CD4-positive, alpha-beta T cell treated with Interleukin-2 at 100 ng/mL for 4 hours (primary cell): Measurements from ENCODE around the gene DHX40.
"Not testable (repeated sequence)": the region's sequence is repeated elsewhere in the genome, so short reads cannot be mapped to it uniquely, and the experiment has no call there.

Source experiments
- DNase-seq: peaks from one replicate; pipeline ENCODE4 v3.0.0-alpha.2; 2020; ENCODE audit warnings: low spot score

The DHX40 gene

DNA sequence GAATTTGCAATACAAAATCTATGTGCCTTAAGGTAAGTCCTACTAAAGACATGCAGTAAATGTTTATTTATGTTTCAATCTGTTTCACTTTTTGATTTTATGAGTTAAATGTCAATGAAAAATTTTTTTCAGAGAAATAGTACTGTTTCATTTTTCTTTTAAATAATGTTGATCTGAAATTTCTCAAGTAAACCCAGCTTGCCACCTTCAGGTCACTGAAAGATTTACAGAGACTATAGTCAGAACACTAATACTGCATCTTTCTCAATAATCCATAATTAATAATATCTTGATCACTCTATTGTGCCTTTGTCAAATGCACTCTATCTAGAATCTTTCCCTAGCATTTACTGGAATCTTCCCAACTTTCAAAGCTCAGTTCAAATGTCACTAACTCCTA is 6.5 kb upstream of the DHX40 start:
- DNase-seq = no peak

DNA sequence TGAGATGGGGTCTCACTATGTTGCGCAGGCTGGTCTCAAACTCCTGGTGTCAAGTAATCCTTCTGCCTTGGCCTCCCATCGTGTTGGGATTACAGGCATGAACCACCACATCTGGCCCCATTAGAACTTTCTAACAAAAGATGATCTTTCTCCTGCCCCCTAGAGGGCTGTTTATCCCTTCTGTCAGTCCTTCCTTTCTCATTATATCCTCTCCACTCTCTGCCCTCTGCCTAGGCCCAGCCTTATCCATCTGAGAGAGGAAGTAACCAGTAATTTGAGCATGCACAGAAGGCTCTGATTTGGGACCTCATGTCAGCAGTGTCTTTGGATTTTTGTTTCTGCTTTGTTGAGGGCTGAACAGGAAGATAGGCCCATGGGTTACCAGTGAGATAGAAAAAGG is 4.4 kb upstream of the DHX40 start:
- DNase-seq = peak; percentile 13

DNA sequence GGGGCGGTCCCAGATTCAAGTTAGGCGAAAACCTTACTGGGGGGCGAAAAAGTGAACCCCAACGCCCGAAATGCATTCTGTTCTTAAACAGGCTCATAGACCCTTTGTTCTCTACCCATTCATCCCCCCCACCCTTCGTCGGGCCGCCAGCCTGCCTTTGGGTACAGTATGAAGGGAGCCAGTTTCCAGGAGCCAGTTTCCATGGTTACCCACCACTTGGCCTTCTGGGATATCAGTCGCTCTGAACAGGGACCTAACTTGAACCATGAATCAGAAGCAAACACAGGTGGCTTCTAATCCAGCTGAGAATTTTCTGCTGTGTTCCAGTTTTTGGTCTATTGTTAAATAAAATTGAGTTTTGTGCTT is 532 bp downstream of the DHX40 start:
- DNase-seq = peak; percentile 60

DNA sequence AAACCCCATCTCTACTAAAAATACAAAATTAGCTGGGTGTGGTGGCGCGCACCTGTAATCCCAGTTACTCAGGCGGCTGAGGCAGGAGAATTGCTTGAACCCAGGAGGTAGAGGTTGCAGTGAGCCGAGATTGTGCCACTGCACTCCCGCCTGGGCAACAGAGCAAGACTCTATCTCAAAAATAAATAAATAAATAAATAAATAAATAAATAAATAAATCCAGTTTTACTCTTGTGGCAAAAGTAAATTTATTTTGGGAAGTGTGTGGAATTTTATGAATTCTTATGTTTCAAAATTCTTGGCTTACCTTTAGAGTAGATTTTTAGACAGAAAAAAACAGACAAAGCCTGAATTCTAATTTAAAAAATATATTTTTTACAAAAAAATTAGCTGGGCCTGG is 3.7 kb downstream of the DHX40 start:
- not testable (repeated sequence) for DNase-seq

DNA sequence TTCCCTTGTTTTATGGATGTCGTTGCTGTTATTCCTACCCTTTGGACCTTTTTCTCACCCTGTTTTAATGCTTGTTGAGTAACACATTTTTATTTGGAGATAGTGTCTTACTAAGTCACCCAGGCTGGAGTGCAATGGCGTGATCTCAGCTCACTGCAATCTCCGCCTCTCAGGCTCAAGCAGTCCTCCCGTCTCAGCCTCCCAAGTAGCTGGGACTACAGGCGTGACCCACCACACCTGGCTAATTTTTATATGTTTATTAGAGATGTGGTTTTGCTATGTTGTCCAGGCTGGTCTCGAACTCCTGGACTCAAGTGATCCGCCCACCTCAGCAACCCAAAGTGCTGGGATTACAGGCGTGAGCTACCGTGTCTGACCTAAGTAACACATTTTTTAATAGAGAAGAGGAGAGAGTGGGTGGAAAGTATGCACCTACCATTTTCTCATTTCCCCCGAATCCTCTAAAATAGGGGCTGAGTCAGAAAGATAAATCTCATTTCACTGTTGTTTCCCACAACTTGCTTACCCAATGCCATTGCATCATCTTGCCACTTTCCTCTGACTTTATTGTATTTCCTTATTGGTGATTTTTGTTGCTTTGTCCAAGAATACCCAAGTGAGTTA is 7.0 kb downstream of the DHX40 start:
- no peak for DNase-seq

DNA sequence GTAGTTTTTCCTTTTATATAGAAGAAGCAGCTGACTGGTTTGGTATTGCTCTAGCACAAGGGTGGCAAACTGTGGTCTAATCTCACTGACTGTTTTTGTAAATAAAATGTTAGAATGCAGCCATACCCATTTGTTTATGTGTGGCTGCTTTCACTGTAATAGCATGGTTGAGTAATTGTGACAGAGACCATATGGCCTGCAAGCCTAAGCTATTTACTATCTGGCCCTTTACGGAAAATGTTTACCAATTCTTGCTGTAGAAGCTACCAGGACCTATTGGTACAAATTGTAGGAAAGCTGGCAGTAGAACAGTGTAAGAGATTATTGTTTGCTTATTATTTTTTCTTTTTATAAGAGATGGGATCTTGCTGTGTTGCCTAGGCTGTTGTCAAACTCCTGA is 18.8 kb downstream of the DHX40 start:
- DNase-seq = not testable (repeated sequence)

DNA sequence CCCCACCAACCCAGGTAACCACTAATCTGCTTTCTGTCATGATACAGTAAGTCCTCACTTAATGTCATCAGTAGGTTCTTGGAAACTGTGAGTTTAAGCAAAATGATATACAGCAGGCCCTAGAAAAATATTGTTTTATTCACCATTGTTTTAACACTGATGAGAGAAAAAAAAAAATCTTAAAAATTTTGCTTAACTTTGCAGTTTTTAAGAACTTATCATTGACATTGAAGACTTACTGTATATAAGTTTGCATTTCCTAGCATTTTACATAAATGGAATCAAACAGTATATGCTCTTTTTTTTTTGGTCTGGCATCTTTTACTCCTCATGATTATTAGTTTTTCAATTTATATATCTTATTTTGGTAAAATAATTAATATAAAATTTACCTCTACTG is 34.8 kb downstream of the DHX40 start:
- DNase-seq = no peak

DNA sequence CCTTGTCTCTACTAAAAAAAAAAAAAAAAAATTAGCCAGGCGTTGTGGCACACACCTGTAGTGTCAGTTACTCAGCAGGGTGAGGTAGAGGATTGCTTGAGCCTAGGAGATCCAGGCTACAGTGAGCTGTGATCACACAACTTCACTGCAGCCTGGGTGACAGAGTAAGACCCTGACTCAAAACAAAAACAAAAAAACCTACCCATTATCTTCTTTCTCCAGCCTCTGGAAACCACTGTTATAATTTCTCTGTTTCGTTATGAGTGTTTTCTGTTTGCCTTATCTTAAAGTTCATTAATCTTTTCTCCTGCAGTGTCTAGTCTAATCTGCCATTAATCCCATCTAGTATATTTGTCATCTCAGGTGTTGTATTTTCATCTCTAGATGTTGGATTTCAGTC is 35.7 kb downstream of the DHX40 start:
- no peak for DNase-seq

DNA sequence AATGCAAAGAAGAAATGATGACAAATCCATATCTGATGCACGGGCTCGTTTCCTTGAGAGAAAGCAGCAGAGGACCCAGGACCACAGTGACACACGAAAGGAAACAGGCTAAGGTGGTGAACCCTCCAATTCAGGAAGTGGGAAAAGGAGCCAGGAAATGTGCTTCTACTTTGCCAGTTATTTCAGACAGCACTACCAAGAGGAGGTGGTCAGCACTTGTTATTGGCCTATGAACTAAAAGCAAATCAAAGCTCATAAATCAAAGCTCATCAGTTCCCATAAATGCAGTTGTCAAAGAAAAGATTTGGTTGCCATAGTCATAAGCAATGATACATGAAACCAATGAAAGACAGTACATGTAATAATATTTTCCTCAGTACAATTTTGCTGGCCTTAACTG is 41.7 kb downstream of the DHX40 start:
- DNase-seq = no peak

DNA sequence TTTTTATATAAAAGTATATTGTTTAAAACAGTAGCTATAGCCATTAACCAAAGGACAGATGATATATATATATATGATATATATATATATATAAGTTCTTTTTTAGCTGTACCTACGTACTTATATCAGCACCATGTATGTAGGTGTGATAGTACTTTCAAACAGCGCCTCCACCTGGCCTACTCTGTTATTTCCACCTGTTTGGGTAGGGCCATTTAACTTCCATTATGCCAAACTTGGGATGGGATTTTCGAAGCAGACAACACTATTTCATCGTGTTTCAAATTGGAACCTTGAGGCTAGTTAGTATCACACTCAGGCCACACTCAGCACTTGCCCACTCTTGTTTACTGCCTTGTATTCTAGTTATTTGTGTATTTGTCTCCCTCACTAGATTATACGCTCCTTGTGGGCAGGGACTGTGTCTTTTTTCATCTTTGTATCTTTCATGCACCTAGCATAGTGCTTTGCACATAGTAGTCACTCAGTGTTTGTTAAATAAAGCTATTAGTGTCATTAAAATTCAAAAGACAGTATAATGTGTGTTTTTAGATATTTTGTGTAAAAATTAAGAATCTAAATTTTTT is 42.5 kb downstream of the DHX40 start:
- DNase-seq = no peak

DNA sequence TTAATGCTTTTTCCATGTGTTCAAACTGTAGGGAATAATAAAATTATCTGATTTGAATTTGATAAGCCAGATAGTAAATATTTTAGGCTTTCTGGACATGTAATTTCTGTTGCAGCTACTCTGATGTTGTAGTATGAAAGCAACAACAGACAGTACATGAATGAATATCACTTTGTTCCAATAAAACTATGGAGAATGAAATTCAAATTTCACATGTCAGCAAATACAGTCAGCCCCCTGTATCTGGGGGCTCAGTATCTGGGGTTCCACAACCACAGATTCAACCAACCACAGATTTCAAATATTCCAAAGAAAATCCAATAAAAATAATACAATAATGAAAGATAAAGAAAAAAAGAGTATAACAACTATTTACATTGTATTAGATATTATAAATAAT is 46.1 kb downstream of the DHX40 start:
- no peak for DNase-seq

DNA sequence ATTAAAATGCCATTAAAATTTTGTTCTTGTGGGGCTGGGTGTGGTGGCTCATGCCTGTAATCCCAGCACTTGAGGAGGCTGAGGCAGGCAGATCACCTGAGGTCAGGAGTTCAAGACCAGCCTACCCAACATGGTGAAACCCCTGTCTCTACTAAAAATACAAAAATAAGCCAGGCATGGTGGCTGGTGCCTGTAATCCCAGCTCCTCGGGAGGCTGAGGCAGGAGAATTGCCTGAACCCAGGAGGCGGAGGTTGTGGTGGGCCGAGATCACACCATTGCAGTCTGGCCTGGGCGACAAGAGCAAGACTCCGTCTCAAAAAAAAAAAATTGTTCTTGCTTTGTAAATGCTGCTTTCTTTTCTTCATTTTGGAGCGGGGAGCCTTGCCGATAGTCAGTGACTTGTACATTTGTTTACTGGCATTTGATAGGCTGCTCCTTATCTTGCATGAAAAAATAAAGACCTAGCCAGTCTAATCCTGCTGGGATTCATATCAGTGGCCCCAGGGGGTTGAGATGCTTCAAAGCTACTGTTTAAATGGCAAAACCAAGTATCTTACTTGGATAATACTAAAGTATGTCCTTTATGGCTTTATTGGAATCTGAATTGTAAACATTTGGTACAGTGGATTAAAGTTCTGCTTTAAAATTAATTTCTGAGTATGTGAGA is 51.0 kb downstream of the DHX40 start:
- no peak for DNase-seq

DNA sequence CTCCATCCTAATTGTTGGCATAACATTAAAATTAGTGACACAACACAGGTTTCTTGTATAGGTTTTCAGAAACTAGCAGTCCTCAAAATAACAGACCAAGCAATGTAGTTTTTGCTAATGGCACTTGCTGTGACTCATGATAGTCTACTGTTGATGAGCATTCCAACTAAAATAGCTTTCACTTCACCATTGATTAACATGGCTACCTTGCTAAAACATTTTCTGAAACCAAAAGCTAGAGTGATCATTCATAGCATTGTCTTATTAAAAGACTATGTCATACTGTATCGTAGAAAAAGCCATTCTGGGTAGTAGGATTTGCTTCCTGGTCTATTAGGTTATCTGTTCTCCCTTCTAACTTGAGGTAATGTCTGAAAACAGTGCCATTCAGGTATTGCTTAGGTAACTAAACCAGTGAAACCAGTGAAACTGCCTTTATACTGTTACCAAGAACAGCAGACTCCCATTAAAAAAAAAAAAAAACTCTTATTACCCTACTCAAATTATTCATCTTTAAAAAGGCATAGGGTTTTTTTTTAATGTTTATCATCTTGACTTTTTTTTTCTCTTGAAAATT is 51.8 kb downstream of the DHX40 start:
- no peak for DNase-seq

DNA sequence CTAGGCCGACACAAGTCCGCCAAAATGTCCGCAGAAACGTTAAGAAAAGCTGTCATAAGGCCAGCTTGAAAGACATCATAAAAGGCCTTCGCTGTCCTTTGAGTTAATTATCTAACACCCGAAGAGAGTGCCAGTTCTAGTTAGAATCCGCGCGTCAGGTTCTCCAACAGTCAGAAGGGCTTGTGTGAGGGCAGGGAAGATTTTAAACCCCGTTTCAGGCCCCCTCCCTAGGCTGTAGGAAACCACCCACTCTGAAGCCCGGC is 53.6 kb downstream of the DHX40 start:
- no peak for DNase-seq

DNA sequence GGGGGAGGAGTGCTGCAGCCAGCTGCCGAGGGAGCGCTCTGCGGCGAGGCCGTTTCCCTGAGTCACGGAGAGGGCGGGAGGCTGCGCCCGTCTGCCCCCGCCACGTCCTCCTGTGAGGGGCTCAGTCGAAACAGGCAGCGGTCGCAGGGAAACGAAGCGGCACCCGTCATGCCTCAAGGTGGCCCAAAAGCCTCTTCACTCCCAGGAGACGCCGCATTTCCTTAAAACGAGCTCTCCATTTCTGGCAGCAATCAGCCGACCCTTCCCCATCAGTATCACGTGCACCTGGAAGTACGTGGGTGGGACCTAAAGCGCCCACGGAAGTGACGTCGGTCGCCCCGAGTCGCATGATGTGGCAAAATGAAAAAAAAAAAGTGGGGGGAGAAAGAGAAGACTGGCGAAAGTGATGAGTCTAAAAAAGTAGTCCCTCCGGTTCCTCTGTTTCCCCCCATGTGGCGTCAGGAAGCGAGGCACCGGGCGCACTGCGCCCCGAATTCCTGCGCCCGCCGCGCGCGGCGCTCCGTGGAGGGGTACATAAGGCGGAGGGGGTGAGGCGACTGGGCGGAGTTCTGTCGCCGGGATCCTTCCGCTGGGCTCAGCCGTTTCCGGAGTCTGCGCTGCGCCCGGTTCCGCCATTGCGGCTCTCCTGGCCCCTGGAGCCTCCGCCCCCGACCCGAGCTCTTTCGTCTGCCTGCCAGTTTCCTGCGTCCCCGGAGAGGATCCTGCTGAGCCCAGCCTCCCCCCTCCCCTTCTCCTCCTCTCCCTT is 54.1 kb downstream of the DHX40 start, which contains the start of gene CLTC:
TSS of gene CLTC (plus strand) at position 598 of the 766 bp plus-strand sequence. CDS start 237 bp downstream, outside the sequence.
- DNase-seq = peak; percentile 90

DNA sequence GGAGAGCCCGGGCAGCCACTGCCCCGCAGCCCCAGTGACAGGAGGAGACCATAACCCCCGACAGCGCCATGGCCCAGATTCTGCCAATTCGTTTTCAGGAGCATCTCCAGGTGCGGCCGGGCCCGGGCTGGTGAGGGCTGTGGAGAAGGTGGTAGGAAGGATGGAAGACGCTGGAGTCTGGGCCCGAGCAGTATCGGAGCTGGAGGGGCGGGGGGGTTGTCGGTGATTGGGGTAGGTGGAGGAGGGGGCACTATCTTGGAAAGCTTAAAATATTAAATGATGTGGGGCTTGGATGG is 54.6 kb downstream of the DHX40 start:
- DNase-seq = no peak

DNA sequence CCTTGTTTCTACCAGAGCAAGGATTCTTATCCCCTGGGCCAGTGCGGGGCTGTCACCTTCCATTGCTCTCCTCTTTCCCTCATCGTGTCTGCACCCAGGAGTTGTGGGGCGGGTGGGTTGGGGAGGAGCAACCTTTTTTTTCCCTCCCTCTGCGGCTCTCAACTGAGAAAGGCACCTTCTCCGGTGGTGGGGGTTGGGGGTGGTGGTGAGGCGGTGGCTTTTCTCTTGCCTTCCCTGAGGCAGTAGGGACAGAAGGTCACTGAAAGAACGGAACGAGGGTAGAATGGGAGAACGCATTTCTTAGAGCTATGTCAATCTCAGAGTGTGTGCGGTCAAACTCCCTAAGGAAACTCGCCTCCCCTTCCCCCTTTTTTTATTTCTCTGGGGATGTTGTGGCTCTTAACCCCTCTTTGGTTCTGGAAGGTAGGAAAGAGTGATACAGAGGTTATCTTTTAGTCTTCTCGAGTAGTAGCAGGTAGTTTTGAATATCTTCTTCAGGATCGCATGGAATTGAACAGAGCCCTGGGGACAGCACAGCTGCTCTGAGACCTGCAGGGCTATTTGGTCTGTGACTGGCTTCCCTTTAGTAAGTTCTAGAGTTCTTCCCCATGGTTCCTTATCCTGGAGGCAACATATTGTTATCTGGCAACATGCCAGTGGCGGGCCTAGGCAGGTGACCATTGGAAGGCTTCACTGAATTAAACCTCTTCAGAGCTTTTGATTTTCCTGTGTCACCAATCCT is 55.3 kb downstream of the DHX40 start:
- DNase-seq = peak; percentile 49

DNA sequence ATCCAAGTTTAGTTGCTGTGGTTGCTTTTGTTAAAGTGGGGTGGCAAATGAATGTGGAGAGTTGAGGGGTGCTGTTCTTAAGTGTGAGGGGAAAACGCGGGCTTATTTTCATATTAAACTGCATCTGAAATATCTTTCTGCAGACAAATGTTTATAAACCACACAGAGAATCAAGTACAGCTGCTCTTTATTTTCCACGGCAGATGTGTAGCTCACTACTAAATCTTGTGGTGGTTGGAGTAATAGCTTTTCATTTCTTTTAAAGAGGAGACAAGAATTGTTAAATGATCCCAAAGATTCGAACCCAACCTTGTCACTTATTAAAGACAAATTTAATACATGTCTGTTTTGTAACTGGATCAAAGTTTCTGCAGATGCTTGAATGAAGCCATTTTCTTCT is 56.4 kb downstream of the DHX40 start:
- no peak for DNase-seq

DNA sequence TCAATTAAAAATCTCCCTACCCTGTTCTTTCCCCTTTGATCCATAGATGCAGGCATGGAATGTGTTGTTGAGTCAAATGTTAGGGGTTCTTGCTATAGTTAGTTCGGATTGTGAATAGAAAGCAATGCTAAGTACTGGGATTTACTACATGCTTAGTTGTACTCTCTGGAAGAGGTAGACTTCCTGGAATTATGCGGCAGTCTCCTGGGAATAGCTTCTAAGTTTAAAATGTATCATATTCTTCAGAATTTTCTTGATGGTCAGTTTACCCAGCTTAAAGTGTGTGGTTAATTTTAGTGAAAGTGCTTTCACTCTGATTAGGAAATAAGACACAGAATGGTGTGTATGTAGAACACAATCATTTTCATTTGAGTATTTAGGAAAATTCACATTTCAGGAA is 57.7 kb downstream of the DHX40 start:
- DNase-seq = no peak

DNA sequence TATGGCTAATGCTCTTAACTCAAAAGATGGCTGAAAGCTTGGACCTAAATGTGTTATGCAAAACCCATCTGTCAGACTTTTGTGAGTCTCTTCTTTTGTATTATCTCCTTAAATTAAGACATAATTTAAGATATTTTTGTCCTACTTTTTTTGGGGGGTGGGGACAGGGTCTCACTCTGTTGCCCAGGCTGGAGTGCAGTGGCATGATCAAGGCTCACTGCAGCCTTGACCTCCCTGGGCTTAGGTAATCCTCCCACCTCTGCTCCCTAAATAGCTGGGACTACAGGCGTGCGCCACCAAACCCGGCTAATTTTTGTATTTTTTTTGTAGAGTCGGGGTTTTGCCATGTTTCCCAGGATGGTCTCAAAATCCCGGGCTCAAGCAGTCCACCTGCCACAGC is 61.3 kb downstream of the DHX40 start:
- no peak for DNase-seq

DNA sequence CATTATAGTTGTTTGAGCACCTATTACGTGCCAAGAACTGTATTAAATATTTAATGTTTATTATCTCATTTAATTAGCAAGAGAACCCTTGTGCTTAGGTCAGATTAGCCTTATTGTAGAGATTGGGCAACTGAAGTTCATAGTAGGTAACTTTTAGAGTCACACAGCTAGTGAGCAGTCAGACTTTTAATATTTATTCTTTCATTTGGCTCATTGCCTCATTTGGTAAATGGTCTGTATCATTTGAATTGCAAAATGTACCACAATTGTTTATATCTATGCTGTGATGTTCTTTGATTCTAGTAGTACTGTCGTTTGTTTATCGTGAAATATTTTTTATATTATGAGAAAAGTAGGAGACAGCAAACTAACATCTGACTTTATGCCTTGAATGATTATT is 61.9 kb downstream of the DHX40 start:
- DNase-seq = no peak

DNA sequence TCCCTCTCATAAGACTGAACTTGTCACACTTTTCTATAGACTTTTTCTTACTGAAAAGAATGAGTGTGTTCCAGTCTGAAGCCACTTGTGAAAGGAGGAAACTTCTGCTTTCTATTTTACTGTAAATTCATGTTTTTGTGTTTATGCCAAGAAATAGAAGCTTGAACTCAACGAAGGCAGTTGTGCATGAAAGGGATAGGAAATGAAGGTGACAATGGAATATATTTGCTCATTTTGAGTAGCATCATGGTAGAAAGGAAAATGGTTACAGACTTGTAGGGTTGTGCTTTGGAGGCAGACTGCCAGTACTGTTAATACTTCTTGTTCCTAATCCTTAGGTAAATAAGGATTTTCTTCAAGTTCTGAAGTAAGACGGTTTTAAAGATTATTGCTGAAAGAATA is 62.4 kb downstream of the DHX40 start:
- DNase-seq = no peak
